PC-3 (cell line): Measurements from ENCODE around the gene FADS1. TPM values are rescaled to one million over a fixed set of nuclear protein-coding genes. Genes with fewer than 3 reads are reported as not detected.

Experiments used
- ATAC-seq: fragments of 200-7000 bp; cut with Tn5 transposase; 2 replicates; pipeline ENCODE4 v1.9.1; 2020; ENCODE audit warnings: mild to moderate bottlenecking, moderate library complexity
- BruUV-seq: library from RNA; stranded (reverse); fragments of 400-500 nt; replicated peaks from 2 replicates; lab custom pipeline; 2021; lab: Mats Ljungman, UMichigan
- CTCF ChIA-PET: fragments of 300-600 bp; sonication (Branson Sonifier 250); formaldehyde crosslinking; loops from one replicate; lab custom pipeline; 2022; ENCODE audit warnings: antibody characterized with exemption; lab: Charles Lee
- POLR2A ChIA-PET: fragments of 300-600 bp; sonication (Branson Sonifier 250); formaldehyde crosslinking; loops from one replicate; lab custom pipeline; 2022; ENCODE audit warnings: antibody characterized with exemption; ENCODE audit not compliant: unreplicated experiment; lab: Charles Lee
- DNase-seq: peaks from one replicate; pipeline ENCODE4 v3.0.0-alpha.2; 2015
- H2AFZ ChIP-seq: fragments of 300-600 bp; sonication (generic); 2 replicates; pipeline ENCODE4 v1.6.0; 2016; ENCODE audit warnings: antibody characterized with exemption, low read length
- H3F3A ChIP-seq: fragments of 300-600 bp; sonication (generic); one replicate; pipeline ENCODE4 v1.6.0; 2017; ENCODE audit warnings: antibody characterized with exemption, low read length, control low read depth, mild to moderate bottlenecking; ENCODE audit not compliant: unreplicated experiment
- H3K27ac ChIP-seq: fragments of 300-600 bp; sonication (generic); 2 replicates; pipeline ENCODE4 v1.5.1; 2016; ENCODE audit warnings: mild to moderate bottlenecking, low read length
- H3K27me3 ChIP-seq: fragments of 300-600 bp; sonication (generic); 2 replicates; pipeline ENCODE4 v1.6.1; 2016; ENCODE audit warnings: low read length, mixed read lengths
- H3K36me3 ChIP-seq: fragments of 300-600 bp; sonication (generic); 2 replicates; pipeline ENCODE4 v1.6.1; 2016; ENCODE audit warnings: low read depth, mixed run types, low read length, mixed read lengths
- H3K4me1 ChIP-seq: fragments of 300-600 bp; sonication (generic); 2 replicates; pipeline ENCODE4 v1.5.1; 2016; ENCODE audit warnings: low read length; ENCODE audit not compliant: insufficient read depth
- H3K4me2 ChIP-seq: fragments of 300-600 bp; sonication (generic); 2 replicates; pipeline ENCODE4 v1.6.0; 2016; ENCODE audit warnings: low read length
- H3K4me3 ChIP-seq: fragments of 300-600 bp; sonication (generic); 2 replicates; pipeline ENCODE4 v1.5.1; 2016; ENCODE audit warnings: mild to moderate bottlenecking, low read length, mixed read lengths
- H3K79me2 ChIP-seq: fragments of 300-600 bp; sonication (generic); 2 replicates; pipeline ENCODE4 v1.6.1; 2017; ENCODE audit warnings: low read length, mixed read lengths
- H3K9ac ChIP-seq: fragments of 300-600 bp; sonication (generic); 2 replicates; pipeline ENCODE4 v1.6.0; 2016; ENCODE audit warnings: mild to moderate bottlenecking, low read length
- H3K9me2 ChIP-seq: fragments of 300-600 bp; sonication (generic); replicated peaks from 2 replicates; pipeline ENCODE4 v1.6.1; 2016; ENCODE audit warnings: mixed run types, low read length, mixed read lengths
- H3K9me3 ChIP-seq: fragments of 300-600 bp; sonication (generic); 2 replicates; pipeline ENCODE4 v1.6.1; 2016; ENCODE audit warnings: low read length, mixed read lengths
- H4K20me1 ChIP-seq: fragments of 300-600 bp; sonication (generic); 2 replicates; pipeline ENCODE4 v1.6.1; 2016; ENCODE audit warnings: low read length, mixed read lengths
- CTCF ChIP-seq: fragments of 300-600 bp; sonication (generic); conservative IDR thresholded peaks from 2 replicates; pipeline ENCODE4 v1.5.1; 2017; ENCODE audit warnings: antibody characterized with exemption, low read depth, mild to moderate bottlenecking, low read length
- EZH2 ChIP-seq: fragments of 300-600 bp; sonication (generic); IDR thresholded peaks from one replicate; pipeline ENCODE4 v1.6.1; 2017; ENCODE audit warnings: antibody characterized with exemption, mild to moderate bottlenecking, low read length; ENCODE audit not compliant: unreplicated experiment
- EZH2phosphoT487 ChIP-seq: fragments of 300-600 bp; sonication (generic); IDR thresholded peaks from 2 replicates; pipeline ENCODE4 v1.6.1; 2018; ENCODE audit warnings: mild to moderate bottlenecking, antibody characterized with exemption, low read length, borderline replicate concordance
- intact Hi-C: fragments of 100-400 bp; cut with micrococcal nuclease; formaldehyde crosslinking; loops from 2 replicates; pipeline ENCODE4 v1.9.0; 2023
- total RNA-seq: library from RNA; depleted of rRNA; stranded (reverse); fragments of >200 nt; gene quantifications from 2 replicates; pipeline ENCODE4 v1.2.3, GENCODE V29; 2014

The FADS1 gene
- total RNA-seq, 1 experiment from 2014 or later, result 84.4 TPM

DNA sequence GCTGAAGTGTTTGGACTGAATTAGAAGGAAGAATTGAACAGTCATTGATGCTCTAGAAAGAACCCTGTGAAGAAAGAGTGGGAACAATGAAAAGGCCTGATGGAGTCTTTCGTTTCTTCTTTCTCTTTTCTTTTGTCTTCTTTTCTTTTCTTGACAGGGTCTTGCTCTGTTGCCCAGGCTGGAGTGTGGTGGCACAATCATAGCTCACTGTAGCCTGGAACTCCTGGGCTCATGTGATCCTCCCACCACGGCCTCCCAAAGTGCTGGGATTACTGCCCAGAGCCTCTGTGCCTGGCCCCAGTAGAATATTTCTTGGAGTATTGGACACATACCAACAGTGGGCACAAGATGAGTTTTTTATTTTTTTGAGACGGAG, 23.0 kb downstream of the FADS1 start:
- Histone ChIP-seq H3K9me2 (no peaks in the 10 kb centered on the region), H3K9ac (peak overlapping the region; percentile 95), H2AFZ (no peak overlapping the region), H3F3A (no peaks in the 10 kb centered on the region), H3K4me3 (peak overlapping the region; percentile 97), H3K36me3 (peaks cover 46% of the 10 kb centered on the region; the same call in 1 of the 2 replicates), H3K9me3 (no peaks in the 10 kb centered on the region), H3K79me2 (peaks cover 86% of the 10 kb centered on the region), H3K27me3 (no peaks in the 10 kb centered on the region), H3K27ac (no peak overlapping the region; the same call in 1 of the 2 replicates), H3K4me2 (peak overlapping the region; percentile 90), H3K4me1 (peaks cover 14% of the 10 kb centered on the region), H4K20me1 (peaks cover 12% of the 10 kb centered on the region; the same call in 1 of the 2 replicates)
- intact Hi-C loops, result no loop called here
- CTCF ChIA-PET, result no interaction called here
- ATAC-seq (no peak), DNase-seq (no peak)
- no peak for TF ChIP-seq CTCF
- TF ChIP-seq EZH2, result no peak
- TF ChIP-seq EZH2phosphoT487, result no peak
- no TSS peak for BruUV-seq
- POLR2A ChIA-PET, result no interaction called here

DNA sequence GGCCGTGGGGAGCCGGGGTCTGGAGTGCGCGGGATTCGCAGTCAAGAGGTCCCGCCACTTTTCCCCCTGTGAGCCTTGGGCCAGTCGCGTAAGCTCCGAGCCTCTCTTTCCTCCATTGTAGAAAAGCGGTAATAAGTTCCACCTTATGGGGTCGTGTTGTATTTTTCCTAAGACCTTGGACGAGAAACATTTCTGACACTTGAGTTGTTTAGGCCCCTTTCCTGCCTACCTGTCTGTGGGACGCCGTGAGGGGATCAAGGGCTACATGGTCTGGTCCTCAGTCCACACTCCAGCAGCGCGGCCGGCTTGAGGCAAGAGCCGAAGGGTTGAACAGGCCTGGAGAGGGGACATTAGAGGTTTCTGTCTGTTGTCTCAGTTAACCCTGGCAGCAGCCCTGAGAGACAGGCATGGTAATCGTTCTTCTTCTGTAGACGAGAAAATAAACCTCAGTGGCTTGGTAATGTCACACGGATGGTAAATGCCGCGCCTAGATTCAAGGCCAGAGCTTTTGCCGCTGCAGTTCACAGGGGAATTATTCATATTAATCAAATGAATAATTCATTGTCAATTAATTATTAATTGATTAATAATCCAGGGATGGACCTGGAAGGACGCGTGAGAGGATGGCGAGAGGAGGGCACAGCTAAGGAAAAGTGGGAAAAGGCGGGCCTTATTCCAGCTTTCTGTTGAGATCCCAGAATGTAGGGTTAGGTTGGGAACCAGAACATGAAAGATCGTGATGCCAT, 23.5 kb downstream of the FADS1 start:
- no peaks in the 10 kb centered on the region for H3K27me3 ChIP-seq
- peaks cover 14% of the 10 kb centered on the region for H3K4me1 ChIP-seq
- TSS peak; percentile 61 for BruUV-seq
- no peaks in the 10 kb centered on the region for H3F3A ChIP-seq
- POLR2A ChIA-PET, result interaction anchor here (0.7 kb wide), 1 partner anchor 49 kb away, joined by 3 read pairs; no protein-coding TSS in a partner anchor
- H4K20me1 ChIP-seq, result peaks cover 12% of the 10 kb centered on the region; the same call in 1 of the 2 replicates
- DNase-seq (peak; percentile 13), ATAC-seq (peak; percentile 13)
- no peaks in the 10 kb centered on the region for H3K9me3 ChIP-seq
- peak overlapping the region; percentile 90 for H3K4me2 ChIP-seq
- TF ChIP-seq EZH2 (no peak), CTCF (no peak), EZH2phosphoT487 (no peak)
- H3K79me2 ChIP-seq, result peaks cover 81% of the 10 kb centered on the region
- peaks cover 47% of the 10 kb centered on the region; the same call in 1 of the 2 replicates for H3K36me3 ChIP-seq
- peak overlapping the region; percentile 89 for H3K27ac ChIP-seq
- intact Hi-C loops, result no loop called here
- no peaks in the 10 kb centered on the region for H3K9me2 ChIP-seq
- peak overlapping the region; percentile 78 for H2AFZ ChIP-seq
- H3K4me3 ChIP-seq, result peak overlapping the region; percentile 97
- peak overlapping the region; percentile 95 for H3K9ac ChIP-seq
- CTCF ChIA-PET, result interaction anchor here (0.6 to 0.9 kb wide), 2 partner anchors 77 to 92 kb away, joined by 3 to 4 read pairs; no protein-coding TSS in a partner anchor
